ENCODE measurements around the gene SUGCT.
"Not testable (repeated sequence)": the region's sequence is repeated elsewhere in the genome, so short reads cannot be mapped to it uniquely, and the experiment has no call there.

SUGCT gene

DNA sequence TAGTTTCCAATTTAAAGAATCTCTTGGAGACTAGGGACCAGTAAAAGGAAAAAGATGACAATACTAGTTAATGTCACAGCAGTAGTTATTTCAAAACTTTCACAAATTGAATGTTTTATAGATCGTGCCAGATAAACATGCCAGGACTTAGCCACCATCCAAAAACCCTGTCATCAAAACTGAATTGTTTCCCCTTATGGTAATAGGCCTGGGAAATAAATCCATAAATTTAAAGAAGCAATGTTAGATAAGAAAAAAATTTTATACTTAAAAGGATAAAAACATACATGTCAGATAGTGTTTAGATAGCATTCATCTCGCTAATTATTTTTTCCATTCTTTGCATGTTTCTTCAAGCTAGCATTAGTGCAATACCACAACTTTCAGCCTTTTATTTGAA, 71.2 kb downstream of the SUGCT start:
- DNase-seq = no peak

DNA sequence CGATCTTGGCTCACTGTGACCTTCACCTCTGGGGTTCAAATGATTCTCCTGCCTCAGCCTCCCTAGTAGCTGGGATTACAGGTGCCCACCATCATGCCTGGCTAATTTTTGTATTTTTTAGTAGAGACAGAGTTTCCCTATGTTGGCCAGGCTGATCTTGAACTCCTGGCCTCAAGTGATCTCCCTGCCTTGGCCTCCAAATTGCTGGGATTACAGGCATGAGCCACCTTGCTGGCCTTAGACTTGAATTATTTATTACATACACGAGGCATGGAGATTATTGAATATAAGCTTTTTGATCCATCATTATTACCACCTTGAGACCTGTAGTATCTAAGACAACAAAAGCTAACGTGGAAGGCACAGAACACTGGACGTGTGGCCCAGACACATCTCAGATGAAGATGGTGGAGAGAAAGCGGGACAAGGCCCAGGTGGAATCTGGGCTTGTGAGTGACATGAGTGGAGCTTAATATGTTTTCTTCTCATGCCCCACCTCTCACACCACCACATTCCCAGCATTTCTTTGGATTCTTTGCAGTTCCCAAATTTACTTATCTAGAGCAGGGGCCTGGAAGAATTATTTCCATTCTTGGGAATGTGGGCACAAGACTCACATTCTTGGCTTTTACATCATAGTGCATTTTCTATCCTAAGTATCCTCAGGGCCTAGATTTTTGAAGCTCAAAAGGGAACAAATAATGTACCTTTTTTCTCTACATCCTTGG, 76.6 kb downstream of the SUGCT start:
- DNase-seq = no peak

DNA sequence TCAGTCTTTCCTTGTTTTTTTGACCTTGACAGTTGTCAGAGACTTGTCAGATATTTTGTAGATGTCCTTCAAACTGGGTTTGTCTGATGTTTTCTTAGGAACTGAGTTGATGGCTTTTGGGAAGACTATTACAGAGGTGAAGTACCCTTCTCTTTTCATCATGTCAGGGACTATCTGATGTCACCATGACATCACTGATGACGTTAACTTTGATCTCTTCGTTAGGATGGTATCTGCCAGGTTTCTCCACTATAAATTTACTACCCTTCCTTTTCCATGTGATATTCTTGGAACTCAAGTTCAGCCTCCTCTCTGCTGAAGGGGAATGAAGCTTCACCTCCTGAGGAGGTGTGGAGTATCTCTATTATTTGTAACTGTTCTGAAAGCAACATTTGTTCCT, 78.5 kb downstream of the SUGCT start:
- no peak for DNase-seq

DNA sequence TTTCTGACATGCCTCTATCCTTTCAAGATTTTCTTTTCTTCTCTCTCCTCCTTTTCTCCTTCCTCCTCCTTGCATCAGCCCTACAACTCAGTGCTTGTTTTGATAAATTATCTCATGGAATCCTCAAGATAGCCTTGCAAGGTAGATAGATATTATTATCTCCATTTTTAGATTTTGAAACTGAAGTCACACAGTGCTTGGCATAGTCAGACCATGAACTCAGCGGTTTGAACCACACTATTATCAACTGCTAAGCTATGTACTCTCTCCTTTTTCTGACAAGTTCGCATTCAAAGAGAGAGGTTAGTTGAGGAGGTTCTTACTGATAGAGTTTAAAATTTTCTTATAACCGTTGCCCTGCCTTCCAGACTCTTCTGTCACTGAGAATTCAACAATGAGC, 79.1 kb downstream of the SUGCT start:
- DNase-seq = no peak

DNA sequence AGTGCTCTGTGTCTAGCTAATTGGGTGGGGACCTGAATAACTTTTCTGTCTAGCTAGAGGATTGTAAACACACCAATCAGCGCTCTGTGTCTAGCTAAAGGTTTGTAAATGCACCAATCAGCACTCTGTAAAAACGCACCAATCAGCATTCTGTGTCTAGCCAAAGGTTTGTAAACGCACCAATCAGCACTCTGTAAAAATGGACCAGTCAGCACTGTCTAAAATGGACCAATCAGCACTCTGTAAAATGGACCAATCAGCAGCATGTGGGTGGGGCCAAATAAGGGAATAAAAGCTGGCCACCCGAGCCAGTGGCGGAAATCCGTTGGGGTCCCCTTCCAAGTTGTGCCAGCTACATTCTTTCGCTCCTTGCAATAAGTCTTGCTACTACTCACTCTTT, 83.8 kb downstream of the SUGCT start:
- not testable (repeated sequence) for DNase-seq

DNA sequence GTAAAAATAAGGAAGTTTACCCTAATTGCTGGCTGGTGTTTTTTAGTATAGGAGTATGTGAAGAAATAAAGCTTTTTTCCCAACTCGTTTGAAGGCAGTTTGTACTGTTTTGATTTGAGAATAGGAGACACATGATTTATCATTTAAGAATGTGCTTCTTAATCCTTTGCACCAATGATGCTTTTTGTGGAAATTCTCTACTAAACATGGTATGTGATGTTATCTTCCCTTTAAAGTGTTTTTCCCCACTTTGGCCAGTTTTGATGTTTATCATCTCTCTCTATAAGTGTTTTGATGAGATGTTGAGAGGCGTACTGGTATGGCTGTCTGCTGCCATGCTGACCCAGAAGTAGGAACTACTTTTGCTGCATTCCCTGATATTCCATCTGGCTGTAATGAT, 85.1 kb downstream of the SUGCT start:
- no peak for DNase-seq

DNA sequence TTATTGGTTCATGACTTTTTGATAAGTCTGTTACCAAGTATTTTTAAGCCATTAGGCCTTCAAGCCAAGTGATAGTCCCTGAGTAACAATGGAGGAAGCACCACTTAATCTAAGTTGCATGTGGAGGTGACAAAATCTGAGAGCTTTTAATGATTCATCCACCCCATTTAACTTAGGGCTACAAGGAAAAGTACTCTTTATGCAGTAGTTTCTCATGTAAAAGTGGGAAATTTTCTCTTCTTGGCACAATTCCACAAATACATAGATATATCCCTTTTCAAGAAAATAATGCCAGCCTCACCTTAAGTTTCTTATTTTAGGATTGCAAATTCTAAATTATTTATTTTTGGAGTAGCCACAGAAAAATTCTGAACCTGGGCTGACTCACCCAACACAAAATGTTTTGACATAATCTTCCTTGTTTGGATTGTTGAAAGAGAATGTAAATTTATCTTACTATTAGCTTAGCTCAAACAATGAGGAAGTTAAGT, 85.7 kb downstream of the SUGCT start:
- no peak for DNase-seq

DNA sequence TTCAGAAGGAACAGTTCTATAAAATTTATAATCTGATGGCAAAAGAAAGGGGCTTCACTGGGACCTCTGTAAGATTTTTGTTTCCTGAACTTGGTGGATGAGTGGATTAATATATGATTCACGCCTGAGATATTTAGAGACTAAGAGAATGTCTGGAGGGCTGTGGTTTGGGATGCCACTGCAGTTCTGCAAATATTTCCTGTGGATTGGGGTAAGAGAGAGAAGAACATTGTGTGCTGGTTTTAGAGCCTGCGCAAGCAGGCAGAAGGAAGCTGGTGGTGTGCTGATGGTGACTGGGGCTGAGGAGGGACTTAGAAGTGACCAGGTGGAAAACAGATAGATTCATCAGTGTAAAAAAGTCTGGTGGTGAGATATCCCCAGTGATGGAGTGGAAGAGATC, 87.0 kb downstream of the SUGCT start:
- no peak for DNase-seq

DNA sequence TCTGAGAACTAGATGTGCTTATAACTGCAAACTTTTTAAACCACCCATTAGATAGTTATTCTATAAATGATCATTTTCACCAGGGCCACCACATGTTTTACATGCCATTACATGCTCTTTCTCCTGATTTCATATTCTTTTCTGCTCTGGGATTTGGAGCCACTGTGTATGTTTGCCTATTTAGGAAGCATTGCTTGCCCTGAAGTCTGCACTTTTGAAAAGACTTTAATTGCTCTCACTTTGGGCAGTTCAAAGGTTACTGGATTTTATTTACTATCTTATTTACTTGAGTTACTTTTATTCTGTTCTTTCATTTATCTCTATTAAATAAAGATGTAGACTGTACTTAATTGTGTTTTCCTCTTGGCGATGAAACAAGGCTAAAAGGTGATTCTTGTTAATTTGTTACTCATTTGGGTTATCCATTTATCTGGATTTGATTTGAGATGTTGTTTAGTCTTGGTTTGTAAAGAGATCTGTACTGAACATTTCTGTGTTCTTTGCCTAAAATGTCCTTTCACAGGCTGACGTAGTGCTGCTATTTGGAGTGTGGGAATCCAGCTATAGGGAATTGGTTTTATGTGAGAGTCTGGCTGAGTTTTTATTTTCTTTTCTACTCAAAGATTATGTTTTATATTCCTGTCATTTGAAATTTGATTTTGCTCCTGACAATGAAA, 88.8 kb downstream of the SUGCT start:
- DNase-seq = no peak

DNA sequence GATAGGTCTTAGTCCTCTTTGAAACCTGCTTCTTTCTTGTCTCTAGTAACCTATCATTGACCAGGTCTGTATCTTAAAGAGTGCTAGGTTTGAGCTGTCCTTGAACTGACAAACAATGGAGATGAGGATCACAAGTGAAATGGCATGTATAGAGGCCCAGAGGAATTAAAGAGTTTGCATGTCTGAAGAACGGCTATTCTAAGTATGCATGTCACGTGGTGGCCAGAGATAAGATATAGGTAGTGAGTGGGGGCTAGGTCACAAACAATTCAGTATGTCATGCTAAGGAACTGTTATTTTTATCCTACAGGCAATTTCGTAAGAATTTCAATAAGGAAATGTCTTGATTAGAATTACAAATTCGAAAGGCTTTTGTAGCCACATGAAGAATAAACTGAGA, 95.3 kb downstream of the SUGCT start:
- DNase-seq = no peak

DNA sequence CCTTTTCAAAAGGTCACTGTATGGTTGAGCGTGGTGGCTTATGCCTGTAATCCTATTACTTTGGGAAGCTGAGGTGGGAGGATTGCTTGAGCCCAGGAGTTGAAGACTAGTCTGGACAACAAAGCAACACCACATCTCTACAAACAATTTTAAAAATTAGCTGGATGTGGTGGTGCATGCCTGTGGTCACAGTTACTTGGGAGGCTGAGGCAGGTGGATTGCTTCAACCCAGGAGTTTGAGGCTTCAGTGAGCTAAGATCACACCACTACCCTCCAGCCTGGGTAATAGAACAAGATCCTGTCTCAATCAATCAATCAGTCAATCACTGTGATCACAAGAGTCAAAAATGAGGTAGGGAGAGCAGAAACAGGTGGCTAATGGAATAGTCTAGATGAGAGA, 97.0 kb downstream of the SUGCT start:
- no peak for DNase-seq

DNA sequence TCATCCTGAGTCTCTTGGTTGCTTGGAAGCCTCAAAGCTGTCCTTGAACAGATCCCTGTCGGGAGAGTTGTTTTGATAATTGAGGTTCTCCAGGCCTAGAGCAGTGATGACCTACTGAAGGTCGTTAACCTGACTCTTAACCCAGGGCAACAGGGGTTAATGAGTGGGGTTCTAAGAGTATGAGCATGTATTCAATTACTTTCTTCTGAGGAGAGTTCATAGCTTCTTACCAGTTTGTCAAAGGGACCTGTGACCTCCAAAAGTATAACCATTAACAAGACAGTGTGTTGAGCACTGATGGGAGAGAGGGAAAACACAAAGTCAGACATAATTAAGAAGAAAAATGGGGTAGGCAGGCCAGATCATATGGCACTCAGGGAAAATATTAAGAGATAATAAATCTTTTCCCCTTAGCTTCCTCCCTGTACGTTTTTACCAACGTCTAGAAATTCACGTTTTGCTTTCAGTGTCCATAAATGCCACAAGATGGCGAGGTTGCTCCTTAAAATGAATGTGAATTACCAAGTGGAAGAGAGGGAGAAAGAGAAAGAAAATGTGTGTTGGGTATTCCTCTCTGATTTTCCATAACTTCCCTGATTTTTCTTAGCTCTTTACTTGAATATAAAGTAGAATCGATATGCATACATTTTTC, 97.6 kb downstream of the SUGCT start:
- DNase-seq = peak; percentile 29

DNA sequence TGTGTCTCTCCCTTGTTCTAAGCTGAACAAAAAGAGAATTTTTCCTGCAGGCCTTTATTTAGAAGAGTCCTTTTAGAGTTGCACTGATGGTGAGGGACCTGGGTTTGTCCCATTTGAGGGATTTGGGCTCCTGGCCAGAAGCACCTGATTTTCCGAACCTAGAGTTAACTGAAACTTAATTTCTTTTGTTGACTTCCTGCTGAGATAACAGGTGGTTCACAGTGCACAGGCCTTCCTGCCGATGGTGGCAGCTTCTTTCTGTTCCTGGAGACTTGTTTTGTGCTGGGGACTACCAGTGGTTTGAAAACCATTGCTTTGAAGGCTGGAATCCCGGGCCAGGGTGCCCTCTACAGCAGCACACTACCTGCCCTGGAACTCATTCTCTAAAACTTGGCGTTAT, 99.2 kb downstream of the SUGCT start:
- DNase-seq = no peak

DNA sequence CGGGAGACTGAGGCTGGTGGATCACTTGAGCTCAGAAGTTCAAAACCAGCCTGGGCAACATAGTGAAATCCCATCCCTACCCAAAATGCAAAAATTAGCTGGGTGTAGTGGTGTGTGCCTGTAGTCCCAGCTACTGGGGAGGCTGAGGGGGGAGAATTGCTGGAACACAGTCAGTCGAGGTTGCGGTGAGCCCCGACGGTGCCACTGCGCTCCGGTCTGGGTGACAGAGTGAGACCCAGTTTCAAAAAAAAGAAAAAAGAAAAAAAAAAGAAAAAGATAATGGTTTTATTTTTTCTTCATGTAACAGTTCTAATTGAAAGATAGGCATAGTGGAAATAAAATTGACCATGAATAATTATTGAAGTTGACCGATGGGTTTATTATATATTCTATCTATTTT, 99.9 kb downstream of the SUGCT start:
- no peak for DNase-seq

DNA sequence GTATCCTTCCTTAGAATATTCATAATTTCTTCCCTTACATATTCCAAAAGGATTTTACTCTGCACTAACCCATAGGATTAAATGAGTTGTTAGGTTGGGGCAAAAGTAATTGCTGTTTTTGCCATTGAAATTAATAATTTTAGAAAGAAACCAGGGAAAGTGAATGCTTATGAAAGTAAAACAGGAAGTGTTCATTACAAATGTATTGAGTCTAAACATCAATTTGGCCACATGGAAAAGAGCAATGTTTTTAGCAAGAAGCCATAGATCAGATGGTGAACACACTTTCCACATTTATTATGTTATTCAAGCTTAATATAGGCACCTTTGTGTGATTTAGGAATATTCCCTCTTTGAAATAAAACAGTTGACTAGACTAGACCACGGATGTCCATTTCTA, 102.9 kb downstream of the SUGCT start:
- DNase-seq = no peak

DNA sequence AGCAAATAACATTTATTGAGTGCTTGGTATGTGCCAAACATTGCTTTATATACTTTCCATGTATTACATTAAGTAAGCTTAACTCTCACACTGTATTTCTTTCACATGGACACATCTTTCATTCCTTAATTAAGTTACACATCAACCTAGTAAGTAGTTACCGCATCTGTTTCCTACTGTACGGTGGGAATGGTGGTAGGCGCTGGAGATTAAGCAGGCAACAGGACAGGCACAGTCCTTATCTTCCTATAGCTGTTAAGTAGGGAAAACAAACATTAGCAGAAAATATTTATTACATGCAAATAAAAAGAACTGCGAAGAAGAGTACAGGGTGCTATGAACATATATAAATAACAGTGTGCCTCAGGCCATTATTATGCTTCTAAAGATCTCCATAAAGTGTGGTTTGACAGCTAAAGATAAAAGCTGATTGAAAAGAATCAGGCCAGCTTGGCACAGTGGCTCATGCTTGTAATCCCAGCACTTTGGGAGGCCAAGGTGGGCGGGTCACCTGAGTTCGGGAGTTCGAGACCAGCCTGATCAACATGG, 105.0 kb downstream of the SUGCT start:
- DNase-seq = no peak

DNA sequence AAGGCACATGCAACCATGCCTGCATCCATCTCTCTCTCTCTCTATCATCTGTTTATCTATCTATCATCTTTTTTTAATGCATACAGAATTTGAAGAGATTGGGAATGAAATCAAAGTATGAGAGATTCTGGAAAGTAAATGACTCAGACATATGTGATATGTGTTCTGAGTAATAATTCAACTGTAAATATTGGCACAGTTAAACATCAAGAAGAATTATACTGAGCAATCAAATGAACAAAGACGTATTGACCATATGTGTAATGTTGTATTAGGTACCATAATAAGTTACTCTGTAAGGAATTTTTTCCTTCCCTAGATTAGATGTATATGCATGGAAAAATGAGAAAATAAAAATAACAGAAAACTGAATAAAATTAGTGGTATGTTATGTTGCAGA, 108.3 kb downstream of the SUGCT start:
- no peak for DNase-seq

DNA sequence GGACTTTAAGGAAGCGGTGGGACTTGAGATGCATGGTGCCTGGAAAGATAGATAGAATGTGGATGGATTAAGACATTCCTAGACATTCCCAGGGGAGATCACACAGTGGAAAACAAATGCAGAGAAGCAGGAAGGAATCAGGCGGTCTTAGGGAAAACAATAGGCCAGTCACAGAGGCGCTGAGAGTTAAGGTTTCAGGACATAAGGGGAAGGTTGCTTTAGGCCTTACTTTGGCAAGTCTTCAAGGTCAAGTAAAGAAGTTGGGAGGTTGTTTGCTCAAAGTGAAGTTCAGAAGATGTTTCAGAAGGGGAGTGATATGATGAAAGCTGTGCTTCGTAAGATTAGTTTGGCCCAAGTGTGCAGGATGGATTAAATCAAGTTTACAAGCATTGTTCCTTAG, 109.4 kb downstream of the SUGCT start:
- DNase-seq = no peak

DNA sequence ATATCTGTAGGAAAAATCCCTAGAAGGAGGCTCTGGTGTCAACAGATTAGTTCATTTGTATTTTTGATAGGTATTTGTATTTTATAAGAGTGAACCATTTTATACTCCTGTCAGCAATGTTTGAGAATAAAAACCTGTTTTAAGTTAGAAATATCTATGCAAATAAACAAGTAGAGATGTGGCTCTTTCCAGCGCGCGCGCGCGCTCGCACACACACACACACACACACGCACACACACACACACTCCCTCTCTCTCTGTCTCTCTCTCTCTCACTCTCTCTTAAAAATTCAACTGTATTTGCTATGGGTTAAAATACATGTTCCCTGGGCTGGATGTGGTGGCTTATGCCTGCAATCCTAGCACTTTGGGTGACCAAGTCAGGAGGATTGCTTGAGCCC, 113.9 kb downstream of the SUGCT start:
- no peak for DNase-seq

DNA sequence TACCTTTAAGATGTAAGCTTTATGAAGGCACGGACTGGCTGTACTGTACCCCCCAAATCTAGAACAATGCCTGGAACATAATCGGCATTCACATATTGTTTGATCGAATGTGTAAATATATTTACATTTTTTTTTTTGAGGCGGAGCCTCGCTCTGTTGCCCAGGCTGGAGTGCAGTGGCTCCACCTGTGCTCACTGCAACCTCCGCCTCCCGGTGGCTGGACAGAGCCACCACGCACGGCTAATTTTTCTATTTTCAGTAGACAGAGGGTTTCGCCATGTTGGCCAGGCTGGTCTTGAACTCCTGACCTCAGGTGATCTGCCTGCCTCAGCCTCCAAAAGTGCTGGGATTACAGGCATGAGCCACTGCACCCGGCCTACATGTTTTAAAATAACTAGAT, 118.6 kb downstream of the SUGCT start:
- not testable (repeated sequence) for DNase-seq

DNA sequence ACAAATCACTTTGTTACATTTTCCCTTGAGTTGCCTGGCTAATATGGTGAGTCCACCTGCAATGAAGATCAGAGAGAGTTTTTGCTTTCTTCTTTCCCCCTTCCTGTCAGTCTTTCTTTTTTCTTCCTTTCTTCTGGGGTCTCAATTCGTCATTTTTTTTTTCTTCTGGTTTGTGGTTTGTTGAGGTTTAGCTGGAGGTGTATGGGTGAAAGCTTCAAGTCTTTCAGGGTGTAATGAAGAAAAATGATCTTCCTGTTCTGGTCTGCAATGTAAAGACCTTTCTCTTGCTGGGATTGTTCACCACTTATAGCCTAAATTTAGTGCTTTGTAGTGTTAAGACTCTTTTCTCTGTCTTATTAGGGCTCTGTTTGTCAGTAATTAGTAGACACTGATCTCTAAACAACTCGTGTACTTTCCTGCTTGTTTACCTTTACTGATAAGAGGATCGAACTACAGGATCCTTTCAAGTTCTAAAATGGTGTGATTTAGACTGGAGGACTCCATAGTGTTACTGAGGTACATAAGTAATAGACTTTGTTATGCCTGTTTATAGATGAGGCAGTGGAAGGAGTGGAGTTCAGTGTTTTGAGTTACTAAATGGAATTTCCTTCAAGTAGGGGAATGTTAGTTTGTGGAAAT, 129.1 kb downstream of the SUGCT start:
- no peak for DNase-seq

DNA sequence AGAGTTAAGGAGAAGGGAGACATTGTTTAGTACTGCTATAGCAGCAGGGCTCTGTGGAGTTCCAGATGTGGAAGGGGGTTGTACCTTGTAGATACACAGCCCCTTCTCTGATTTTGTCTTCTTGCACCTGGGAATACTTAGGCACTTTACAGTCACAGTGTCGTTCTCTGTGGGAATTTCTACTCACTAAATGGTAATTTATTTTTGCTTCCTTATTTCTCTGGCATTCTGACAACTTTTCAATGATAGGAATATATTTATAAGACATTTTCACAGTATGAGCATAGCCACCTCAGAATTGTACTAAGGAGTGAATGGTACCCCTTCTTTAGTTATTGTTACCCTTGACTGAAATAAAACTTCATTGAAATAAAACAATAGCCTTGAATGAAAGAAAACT, 132.8 kb downstream of the SUGCT start:
- DNase-seq = no peak

DNA sequence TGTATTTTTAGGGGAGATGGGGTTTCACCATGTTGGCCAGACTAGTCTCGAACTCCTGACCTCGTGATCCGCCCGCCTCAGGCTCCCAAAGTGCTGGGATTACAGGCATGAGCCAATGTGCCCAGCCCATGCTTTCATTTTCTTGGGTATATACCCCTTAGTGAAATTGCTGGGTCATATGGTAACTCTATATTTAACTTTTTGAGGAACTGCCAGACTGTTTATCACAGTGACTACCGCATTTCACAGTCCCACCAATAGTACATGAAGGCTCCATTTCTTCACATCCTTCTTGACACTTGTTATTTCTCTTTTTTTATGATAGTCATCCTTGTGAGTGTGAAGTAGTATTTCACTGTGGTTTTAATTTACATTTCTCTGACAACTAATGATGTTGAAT, 134.0 kb downstream of the SUGCT start:
- DNase-seq = not testable (repeated sequence)

Measured in NCI-H510A treated with DMSO at 0.1 percent for 48 hours (cell line).